MCF 10A (cell line): ENCODE results near the gene PHAF1. TPM values are rescaled to one million over a fixed set of nuclear protein-coding genes. Genes with fewer than 3 reads are reported as not detected.

Experiments used
- BruUV-seq: library from RNA; stranded (reverse); fragments of 400-500 nt; replicated peaks from 2 replicates; lab custom pipeline; 2021; lab: Mats Ljungman, UMichigan
- CTCF ChIA-PET: fragments of 300-600 bp; sonication (Branson Sonifier 250); formaldehyde crosslinking; extraction: SDS; loops from one replicate; lab custom pipeline; 2021; ENCODE audit warnings: antibody characterized with exemption, inconsistent platforms; lab: Yijun Ruan, JAX
- POLR2A ChIA-PET: fragments of 300-600, 350-650 bp; sonication (Branson Sonifier 250); formaldehyde crosslinking; extraction: SDS; loops from one replicate; lab custom pipeline; 2020; ENCODE audit warnings: antibody characterized with exemption, inconsistent platforms; lab: Yijun Ruan, JAX
- DNase-seq: peaks from one replicate; pipeline ENCODE4 v3.0.0-alpha.2; 2018; ENCODE audit not compliant: unreplicated experiment
- H3K27ac Mint-ChIP-seq: one replicate; pipeline ENCODE4 v1.8.0; 2022; ENCODE audit warnings: mild to moderate bottlenecking, low read depth, mixed read lengths; ENCODE audit not compliant: unreplicated experiment
- H3K27me3 Mint-ChIP-seq: one replicate; pipeline ENCODE4 v1.8.0; 2022; ENCODE audit warnings: mixed read lengths; ENCODE audit not compliant: insufficient read depth, unreplicated experiment
- H3K36me3 Mint-ChIP-seq: one replicate; pipeline ENCODE4 v1.8.0; 2022; ENCODE audit warnings: mild to moderate bottlenecking, moderate library complexity, mixed read lengths; ENCODE audit not compliant: insufficient read depth, unreplicated experiment
- H3K4me1 Mint-ChIP-seq: one replicate; pipeline ENCODE4 v1.8.0; 2022; ENCODE audit warnings: mixed read lengths; ENCODE audit not compliant: insufficient read depth, unreplicated experiment
- H3K4me3 Mint-ChIP-seq: one replicate; pipeline ENCODE4 v1.8.0; 2022; ENCODE audit warnings: mild to moderate bottlenecking, moderate library complexity, mixed read lengths; ENCODE audit not compliant: unreplicated experiment
- H3K9me3 Mint-ChIP-seq: one replicate; pipeline ENCODE4 v1.8.0; 2022; ENCODE audit warnings: mixed read lengths; ENCODE audit not compliant: unreplicated experiment
- CTCF ChIP-seq: fragments of 200-600 bp; IDR thresholded peaks from one replicate; pipeline ENCODE4 v1.8.0; 2022; ENCODE audit warnings: antibody characterized with exemption, mild to moderate bottlenecking; ENCODE audit not compliant: unreplicated experiment
- intact Hi-C: fragments of 100-400 bp; cut with micrococcal nuclease; formaldehyde crosslinking; loops from 2 replicates; pipeline ENCODE4 v1.14.1; 2022
- total RNA-seq: library from RNA; stranded (reverse); gene quantifications from 2 replicates; pipeline ENCODE4 v1.2.3, GENCODE V29; 2022

Gene PHAF1
- total RNA-seq, 1 experiment from 2014 or later: 14.5 TPM

GRCh38 chr16:67105881-67106280 is 3.9 kb upstream of the PHAF1 start:
- no peak for DNase-seq
- no peaks in the 10 kb centered on the region for H3K9me3 Mint-ChIP-seq
- H3K4me1 Mint-ChIP-seq: peaks cover 9% of the 10 kb centered on the region
- no peak overlapping the region for H3K4me3 Mint-ChIP-seq
- no TSS peak for BruUV-seq
- peaks cover 8% of the 10 kb centered on the region for H3K36me3 Mint-ChIP-seq
- no peak overlapping the region for H3K27ac Mint-ChIP-seq
- ChIA-PET POLR2A (interaction anchor here (0.7 to 1.1 kb wide), 2 partner anchors 11 to 87 kb away, joined by 3 to 4 read pairs; no protein-coding TSS in a partner anchor), CTCF (interaction anchor here (0.6 to 2.2 kb wide), 7 partner anchors 54 to 373 kb away, joined by 3 to 6 read pairs (median 3); partner anchors contain the start of genes ELMO3, FBXL8 and TRADD)
- intact Hi-C loops: no loop called here
- no peak for TF ChIP-seq CTCF
- H3K27me3 Mint-ChIP-seq: no peaks in the 10 kb centered on the region

GRCh38 chr16:67108489-67108888 is 1.3 kb upstream of the PHAF1 start:
- Mint-ChIP-seq H3K27me3 (no peaks in the 10 kb centered on the region), H3K9me3 (no peaks in the 10 kb centered on the region), H3K4me3 (no peak overlapping the region), H3K4me1 (peaks cover 23% of the 10 kb centered on the region), H3K27ac (no peak overlapping the region), H3K36me3 (peaks cover 21% of the 10 kb centered on the region)
- BruUV-seq: no TSS peak
- intact Hi-C loops: no loop called here
- no peak for DNase-seq
- TF ChIP-seq CTCF: no peak
- POLR2A ChIA-PET: interaction anchor here (0.6 kb wide), 1 partner anchor 124 kb away, joined by 3 read pairs; no protein-coding TSS in a partner anchor
- CTCF ChIA-PET: interaction anchor here (0.7 to 1.2 kb wide), 3 partner anchors 47 to 131 kb away, joined by 3 to 5 read pairs (median 4); no protein-coding TSS in a partner anchor

GRCh38 chr16:67108931-67109406 is 772 bp upstream of the PHAF1 start:
- Mint-ChIP-seq H3K9me3 (no peaks in the 10 kb centered on the region), H3K4me1 (peaks cover 22% of the 10 kb centered on the region), H3K27ac (peak overlapping the region; percentile 80), H3K4me3 (peak overlapping the region; percentile 82), H3K27me3 (no peaks in the 10 kb centered on the region), H3K36me3 (peaks cover 16% of the 10 kb centered on the region)
- ChIA-PET CTCF (no interaction called here), POLR2A (interaction anchor here (0.5 to 1.7 kb wide), 5 partner anchors 16 to 78 kb away, joined by 3 to 5 read pairs (median 3); no protein-coding TSS in a partner anchor)
- no peak for DNase-seq
- no peak for TF ChIP-seq CTCF
- intact Hi-C loops: no loop called here
- no TSS peak for BruUV-seq

GRCh38 chr16:67111951-67112444 is 2.3 kb downstream of the PHAF1 start:
- H3K4me1 Mint-ChIP-seq: peaks cover 32% of the 10 kb centered on the region
- BruUV-seq: no TSS peak
- ChIA-PET CTCF (interaction anchor here (0.6 to 1.6 kb wide), 11 partner anchors 10 to 162 kb away, joined by 3 to 6 read pairs (median 3); no protein-coding TSS in a partner anchor), POLR2A (interaction anchor here (0.6 to 2.6 kb wide), 7 partner anchors 27 to 415 kb away, joined by 3 to 10 read pairs (median 4); partner anchors contain the start of genes CMTM4, FBXL8 and TRADD)
- DNase-seq: no peak
- TF ChIP-seq CTCF: no peak
- H3K27me3 Mint-ChIP-seq: no peaks in the 10 kb centered on the region
- no peak overlapping the region for H3K4me3 Mint-ChIP-seq
- peaks cover 17% of the 10 kb centered on the region for H3K36me3 Mint-ChIP-seq
- intact Hi-C loops: no loop called here
- no peaks in the 10 kb centered on the region for H3K9me3 Mint-ChIP-seq
- no peak overlapping the region for H3K27ac Mint-ChIP-seq
